Hematopoietic multipotent progenitor cell (in vitro differentiated cells): ENCODE results near the gene RAB39A. TPM values are rescaled to one million over a fixed set of nuclear protein-coding genes. Genes with fewer than 3 reads are reported as not detected.
"Not testable (repeated sequence)": the region's sequence is repeated elsewhere in the genome, so short reads cannot be mapped to it uniquely, and the experiment has no call there.

Source experiments
- DNase-seq, 3 donors: peaks; one replicate each; pipeline ENCODE4 v3.0.0-alpha.2; 2011 to 2015; ENCODE audit warnings: low read depth in 2 of 3, low spot score in 2 of 3
- total RNA-seq: library from RNA; depleted of rRNA; stranded (reverse); fragments of >200 nt; gene quantifications from one replicate; pipeline ENCODE4 v1.2.3, GENCODE V29; 2012

The RAB39A gene, protein sequence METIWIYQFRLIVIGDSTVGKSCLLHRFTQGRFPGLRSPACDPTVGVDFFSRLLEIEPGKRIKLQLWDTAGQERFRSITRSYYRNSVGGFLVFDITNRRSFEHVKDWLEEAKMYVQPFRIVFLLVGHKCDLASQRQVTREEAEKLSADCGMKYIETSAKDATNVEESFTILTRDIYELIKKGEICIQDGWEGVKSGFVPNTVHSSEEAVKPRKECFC
- total RNA-seq, result under 0.01 TPM

DNA sequence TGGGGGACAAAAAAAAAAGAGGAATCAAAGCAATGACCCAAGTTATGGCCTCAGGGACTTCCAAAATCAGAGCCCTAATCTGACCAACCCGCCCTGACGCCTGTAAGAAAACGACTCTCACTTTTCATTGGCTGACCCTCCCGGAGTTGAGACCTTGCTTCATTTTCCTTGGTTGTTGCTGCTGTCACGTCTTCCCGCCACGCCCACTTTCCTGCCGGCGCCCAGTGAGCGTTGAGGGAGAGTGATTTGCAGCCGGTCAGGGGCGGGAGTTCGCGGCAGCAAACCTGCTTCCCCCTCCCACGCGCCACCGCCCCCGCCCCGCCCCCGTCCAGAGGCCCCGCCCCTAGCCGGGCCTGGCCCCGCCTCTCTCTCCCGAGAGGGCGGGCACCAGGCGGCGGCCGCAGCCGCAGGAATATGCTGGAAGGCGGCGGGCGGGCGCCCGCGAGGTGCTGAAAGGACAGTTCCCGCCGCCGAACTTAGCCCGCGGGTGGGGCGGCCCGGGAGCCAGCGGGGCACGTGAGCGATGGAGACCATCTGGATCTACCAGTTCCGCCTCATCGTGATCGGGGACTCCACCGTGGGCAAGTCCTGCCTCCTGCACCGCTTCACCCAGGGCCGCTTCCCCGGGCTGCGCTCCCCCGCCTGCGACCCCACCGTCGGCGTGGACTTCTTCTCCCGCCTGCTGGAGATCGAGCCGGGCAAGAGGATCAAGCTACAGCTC lies at the start of gene RAB39A:
TSS of gene RAB39A (plus strand) at position 403 of the 721 bp plus-strand sequence. CDS start at position 524, 121 bp downstream.
- peak in 2 of 3 donors; percentile 91 to 93 for DNase-seq

DNA sequence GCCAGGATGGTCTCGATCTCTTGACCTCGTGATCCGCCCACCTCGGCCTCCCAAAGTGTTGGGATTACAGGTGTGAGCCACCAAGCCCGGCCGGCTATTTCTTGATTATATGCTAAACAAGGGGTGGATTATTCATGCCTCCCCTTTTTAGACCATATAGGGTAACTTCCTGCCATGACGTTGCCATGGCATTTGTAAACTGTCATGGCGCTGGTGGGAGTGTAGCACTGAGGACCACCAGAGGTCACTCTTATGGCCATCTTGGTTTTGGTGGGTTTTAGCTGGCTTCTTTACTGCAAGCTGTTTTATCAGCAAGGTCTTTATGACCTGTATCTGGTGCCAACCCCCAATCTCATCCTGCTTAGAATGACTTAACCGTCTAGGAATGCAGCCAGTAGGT lies 46.8 kb upstream of the RAB39A start:
- DNase-seq, result not testable (repeated sequence)

DNA sequence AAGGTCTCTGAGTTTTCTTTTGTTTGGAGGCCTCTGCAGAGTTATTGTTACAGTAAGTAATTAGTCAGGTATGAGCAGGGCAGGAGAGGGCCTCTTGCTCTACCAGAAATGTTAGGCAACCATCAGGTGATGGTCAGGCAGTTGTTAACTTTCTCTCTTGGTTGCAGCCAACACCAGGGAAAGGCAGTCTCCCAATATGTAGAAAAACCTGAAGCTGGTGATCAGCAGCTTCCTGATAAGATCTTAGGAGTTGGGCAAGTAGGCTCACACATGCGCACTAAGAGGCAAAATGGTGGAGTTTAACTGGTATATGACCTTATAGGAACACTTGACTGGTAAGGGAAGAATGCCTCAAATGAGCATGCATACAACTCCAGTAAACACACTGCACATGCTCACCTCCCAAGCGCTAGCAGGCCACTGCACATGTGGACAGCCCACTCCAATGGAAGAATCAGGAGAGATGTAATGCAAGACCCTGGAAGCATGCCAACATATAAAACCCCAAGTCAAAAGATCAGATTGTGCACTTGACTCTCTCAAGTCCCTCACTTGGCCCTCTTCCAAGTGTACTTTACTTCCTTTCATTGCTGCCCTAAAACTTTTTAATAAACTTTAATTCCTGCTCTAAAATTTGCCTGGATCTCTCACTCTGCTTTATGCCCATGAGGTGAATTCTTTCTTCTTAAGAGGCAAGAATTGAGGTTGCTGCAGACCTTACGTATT lies 46.0 kb upstream of the RAB39A start:
- DNase-seq, result no peak

DNA sequence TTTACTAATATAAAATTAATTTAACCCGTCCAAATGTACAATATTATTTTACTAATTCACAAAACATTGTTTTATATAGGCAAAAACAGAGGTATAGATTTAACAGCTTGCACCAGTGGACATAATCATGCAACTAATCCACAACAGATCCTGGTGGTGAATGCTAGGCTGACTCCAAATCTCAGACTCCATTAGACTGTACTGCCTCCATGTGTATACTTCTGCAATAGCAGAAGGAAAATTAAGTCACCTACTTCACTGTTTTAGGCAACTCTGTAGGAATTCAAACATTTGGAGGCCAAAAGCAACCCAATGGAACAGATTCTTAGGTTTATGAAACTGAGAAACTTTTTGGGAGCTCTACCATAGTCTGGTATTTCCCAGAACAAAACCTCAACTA lies 30.0 kb upstream of the RAB39A start:
- DNase-seq, result peak in 2 of 3 donors; percentile 19 to 62

DNA sequence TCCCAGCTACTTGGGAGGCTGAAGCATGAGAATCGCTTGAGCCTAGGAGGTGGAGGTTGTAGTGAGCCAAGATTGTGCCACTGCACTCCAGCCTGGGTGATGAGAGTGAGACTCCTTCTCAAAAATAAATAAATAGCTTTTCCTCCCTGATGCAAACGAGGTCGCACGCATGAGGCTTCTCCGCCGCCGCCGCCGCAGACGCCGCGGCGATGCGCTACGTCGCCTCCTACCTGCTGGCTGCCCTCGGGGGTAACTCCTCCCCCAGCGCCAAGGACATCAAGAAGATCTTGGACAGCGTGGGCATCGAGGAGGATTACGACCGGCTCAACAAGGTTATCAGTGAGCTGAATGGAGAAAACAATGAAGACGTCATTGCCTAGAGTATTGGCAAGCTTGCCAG lies 20.0 kb upstream of the RAB39A start:
- DNase-seq, result no peak

DNA sequence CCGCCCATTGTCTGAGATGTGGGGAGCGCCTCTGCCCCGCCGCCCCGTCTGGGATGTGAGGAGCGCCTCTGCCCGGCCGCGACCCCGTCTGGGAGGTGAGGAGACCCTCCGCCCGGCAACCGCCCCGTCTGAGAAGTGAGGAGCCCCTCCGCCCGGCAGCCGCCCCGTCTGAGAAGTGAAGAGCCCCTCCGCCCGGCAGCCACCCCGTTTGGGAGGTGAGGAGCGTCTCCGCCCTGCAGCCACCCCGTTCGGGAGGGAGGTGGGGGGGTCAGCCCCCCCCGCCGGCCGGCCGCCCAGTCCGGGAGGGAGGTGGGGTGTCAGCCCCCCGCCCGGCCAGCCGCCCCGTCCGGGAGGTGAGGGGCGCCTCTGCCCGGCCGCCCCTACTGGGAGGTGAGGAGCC lies 15.8 kb upstream of the RAB39A start:
- DNase-seq, result not testable (repeated sequence)

DNA sequence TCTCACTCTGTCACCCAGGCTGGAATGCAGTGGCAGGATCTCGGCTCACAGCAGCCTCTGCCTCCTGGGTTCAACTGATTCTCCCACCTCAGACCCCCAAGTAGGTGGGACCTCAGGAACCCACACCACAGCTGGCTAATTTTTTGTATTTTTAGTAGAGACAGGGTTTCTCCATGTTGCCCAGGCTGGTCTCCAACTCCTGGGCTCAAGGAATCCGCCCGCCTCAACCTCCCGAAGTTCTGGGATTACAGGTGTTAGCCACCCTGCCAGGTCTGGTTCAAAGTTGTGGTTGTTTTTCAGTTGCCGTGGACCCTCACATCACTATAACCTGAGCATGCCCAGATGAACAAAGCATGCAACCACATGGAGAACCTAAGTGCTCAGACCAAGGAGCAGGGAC lies 13.0 kb upstream of the RAB39A start:
- DNase-seq, result no peak

DNA sequence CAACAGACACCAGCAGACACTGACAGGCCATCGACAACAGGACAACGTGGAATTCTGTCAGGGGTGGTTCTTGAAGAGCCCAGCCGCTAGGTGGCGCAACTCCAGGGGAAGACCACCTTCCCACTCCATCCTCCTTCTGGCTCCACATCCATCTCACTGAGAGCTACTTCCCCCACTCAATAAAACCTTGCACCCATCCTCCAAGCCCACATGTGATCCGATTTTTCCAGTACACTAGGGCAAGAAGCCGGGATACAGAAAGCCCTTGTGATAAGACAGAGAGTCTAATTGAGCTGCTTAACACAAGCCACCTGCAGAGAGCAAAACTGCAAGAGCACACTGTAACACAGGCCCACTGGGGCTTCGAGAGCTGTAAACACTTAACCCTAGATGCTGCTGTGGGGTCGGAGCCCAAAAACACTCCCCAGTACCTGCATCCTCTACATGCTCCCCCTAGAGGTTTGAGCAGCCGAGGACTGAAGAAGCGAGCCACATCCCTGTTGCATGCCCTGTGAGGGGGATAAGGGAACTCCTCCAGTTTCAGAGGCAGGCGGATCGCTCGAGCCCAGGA lies 11.5 kb upstream of the RAB39A start:
- DNase-seq, result peak in 2 of 3 donors; percentile 26 to 41

DNA sequence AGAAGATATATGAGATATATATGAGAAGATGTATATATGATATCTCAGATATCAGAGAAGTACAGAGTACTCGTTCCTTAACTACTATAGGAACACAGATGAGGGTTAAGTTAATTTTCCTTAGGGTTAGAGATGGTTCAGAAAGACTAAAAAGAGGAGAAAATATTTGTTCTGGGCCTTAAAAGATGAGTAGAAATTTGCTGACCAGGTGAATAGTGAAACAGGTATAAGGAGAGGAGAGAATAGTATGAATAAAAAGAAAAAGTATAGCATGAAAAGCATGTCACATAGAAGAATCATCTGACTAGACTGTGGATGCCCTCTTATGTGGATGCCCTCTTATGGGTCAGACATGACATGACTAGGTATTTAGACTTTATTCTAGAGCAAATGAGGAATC lies 6.3 kb upstream of the RAB39A start:
- no peak for DNase-seq

DNA sequence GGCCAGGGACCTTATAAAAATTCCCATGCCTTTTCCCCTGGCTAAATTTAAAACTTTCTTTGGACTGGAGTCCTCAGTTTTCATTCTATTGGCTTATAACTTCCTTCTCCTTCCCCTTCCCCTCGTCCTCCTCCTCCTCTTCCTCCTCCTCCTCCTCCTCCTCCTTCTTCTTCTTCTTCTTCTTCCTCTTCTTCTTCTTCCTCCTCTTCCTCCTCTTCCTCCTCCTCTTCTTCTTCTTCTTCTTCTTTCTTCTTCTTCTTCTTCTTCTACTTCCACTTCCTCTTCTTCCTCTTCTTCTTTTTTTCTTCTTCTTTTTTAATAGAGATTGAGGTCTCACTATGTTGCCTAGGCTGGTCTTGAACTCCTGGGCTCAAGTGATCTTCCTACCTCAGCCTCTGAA lies 4.7 kb upstream of the RAB39A start:
- DNase-seq, result not testable (repeated sequence)

DNA sequence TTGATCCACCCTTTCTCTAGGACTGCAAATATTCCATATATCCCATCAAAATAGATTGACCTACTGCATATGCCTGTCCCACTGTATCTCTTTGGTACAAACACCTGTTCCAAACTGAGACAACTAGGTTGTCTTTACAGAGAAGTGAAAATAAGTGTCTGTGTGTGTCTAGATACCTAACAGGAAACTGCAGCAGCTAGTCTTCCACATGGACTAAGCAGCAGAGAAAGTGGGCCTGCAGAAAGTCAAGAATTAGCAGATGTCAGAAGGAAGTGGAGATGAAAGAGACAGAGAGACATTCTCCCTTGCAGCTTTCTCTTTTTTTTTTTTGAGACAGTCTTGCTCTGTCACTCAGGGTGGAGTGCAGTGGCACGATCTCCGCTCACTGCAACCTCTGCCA lies 3.9 kb upstream of the RAB39A start:
- no peak for DNase-seq

DNA sequence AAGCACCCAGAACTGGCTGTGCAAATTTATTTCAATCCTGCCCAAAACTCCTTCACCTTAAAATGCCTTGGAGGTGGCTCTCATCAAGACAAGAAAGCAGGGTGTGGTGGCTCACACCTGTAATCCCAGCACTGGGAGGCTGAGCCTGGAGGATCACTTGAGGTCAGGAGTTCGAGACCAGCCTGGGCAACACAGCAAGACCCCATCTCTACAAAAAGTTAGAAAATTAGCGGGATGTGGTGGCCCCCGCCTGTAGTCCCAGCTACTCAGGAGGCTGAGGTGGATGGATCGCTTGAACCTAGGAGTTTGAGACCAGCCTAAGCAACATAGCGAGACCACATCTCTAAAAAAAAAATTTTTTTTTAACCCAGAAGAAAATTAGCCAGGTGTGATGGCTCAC lies 689 bp upstream of the RAB39A start:
- no peak for DNase-seq

DNA sequence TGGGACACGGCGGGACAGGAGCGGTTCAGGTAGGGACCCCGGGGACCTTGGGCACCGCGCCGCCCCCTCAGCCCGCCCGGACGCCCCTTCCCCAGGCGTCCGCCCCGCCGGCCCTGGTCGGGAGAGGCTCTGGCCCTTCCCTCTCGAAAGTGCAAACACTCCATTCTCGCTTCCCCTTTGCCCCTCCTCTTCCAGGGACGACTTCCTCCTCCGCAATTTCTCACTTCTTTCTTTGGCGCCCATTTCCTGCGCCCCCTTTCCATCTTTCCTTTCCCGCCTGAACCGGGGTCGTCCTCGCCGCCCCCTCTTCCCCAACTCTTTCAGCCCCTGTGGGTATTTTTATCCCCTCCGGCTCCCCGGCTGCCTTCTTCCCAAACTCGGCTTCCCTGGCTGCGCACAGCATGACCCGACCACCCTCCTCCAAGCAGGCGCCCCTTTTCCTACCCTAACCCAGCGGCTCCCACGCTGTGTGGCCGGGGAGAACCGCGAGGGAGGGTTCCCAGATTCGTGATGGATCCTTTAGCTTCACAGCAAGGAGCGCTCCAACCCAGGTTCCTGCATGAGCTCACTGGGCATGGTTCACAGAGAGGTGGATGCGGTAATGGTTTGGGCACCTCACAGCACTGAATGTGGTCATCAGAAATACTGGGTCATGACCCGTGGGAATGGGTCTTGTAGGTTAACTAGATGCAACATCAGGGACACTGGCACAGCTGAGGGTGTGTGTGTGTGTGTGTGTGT lies 689 bp downstream of the RAB39A start:
- DNase-seq, result no peak

DNA sequence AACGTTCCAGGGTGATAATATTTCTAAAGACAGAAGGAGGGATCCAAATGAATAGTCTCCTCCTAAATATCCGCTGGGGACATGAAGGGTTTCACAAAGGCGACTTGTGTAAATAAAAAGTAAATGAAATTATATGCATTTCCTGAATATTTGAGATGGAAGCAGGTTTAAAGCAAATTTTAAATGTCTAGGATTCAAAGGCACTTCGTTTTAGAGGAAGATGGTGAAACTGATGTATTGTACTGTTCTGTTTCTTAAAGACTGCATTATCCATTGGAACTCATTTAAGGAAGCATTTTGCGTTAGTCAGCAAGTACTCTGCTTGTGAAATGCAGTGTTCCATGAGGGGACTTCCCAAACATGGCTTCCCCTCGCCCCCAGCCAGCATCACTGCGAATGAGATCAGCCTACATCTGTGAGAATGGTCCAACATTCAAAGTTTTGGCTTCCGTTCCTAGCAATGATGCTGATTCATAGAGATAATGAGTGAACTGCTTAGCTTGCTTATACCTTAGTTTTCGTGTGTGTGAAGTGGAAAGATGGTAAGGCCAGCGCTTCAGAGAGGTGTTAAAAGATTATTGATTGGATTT lies 1.5 kb downstream of the RAB39A start:
- no peak for DNase-seq

DNA sequence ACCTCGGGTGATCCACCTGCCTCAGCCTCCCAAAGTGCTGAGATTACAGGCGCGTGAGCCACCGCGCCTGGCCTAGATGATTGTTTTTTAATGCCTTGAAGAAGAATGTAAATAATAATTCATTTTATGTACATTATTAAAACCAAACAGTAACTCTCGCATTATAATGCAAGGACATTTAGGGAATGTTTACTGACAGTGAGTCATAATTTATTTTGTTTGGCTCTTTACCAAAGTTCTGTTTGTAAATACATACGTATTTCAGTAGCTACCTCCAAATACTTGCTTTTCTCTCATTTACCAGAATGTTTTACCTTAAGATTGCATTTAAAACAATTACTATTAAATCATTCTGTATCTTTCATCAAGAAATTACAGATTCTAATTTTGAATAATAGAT lies 3.0 kb downstream of the RAB39A start:
- no peak for DNase-seq

DNA sequence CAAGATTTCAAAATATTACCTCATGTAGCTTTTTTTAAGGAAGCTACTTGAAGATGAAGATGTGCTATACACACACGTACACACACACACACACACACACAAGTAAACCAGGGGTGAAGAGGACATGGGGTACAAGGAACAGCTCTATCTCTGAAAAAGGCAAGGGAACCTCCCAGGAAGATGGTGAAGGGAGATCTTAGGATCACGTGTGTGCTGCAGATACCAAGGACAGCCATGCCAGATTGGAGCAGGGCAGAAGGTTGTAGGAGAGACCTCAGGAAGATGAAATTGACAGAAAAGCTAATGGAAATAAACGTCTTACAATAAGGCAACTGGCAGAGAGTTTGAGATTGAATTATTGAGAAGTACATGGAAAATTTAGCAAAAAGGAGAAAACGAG lies 19.7 kb downstream of the RAB39A start:
- no peak for DNase-seq

DNA sequence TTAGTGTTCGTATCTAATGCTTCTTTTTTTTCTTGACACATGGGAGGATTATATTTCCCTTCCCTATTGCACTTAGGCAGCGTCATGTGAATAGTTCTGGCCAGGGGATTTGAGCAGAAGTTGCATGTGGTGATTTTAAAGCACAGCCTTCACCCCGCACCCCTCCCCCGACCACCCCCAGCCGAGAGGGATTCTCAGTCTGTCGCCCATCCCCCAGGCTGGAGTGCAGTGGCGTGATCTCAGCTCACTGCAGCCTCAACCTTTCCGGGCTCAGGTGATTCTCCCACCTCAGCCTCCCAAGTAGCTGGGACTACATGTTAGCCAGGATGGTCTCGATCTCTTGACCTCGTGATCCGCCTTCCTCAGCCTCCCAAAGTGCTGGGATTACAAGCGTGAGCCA lies 20.1 kb downstream of the RAB39A start:
- not testable (repeated sequence) for DNase-seq

DNA sequence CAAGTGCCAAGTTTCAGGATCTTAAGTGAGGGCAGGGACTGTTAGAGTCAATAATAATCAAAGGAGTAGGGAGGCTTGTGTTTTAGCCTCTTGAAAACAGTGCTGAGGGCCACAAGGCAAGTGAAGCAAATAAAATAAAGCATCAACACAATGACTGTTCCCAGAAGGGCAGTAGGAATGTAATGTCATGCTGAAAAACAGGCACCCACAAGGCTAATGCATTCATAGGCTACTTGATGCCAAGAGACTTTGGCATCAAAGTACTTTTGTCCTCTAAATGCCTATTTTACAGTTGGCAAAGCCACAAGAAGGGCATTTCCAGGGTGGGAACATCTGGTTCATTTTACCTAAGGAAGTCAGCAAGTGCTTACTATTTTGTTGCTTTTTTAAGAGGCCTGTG lies 22.9 kb downstream of the RAB39A start:
- no peak for DNase-seq

DNA sequence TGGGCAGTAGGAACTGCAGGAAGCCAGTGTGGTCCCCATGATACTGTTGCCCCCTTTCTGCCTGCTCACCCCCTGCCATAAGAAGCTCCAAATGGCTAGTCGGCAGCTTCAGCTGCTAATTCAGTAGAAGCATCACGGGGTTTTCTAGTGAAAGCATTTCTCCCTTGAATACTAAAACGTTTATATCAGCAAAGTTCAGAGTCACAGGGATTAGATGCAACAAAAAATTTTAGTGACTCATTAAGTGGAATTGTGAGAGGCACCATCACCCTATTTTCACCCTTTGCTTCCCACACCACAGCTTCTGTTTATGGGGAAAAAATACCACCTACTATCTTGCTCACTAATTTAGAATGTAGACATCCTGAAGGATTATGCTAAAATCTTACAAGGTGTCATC lies 25.2 kb downstream of the RAB39A start:
- DNase-seq, result no peak

DNA sequence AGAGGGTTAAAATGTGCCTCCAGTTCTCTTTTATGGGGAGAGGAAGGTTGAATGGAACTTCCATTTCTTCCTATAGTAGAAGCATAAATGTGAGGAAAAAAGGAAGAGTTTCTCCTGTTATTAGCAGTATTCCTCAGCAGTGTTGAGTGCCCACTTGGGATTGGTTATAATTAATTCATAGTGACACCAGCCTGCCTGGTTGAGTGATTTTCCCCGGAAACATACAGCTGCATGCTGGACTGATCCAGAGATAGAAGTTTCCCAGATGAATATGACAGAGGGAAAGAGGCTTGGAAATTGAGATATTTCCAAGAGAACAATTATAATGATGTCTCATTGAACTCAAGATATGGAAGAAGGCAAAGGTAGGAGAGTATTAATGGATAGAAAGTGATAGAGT lies 28.3 kb downstream of the RAB39A start:
- no peak for DNase-seq
